ENCODE results near the gene CTDSPL. TPM values are rescaled to one million over a fixed set of nuclear protein-coding genes. Genes with fewer than 3 reads are reported as not detected.
A peak's percentile ranks its signal among the peaks of the same experiment; 100 is the strongest.

Gene CTDSPL
- total and polyA plus RNA-seq, 2 of the 13 experiments (the other 11 are each of a cell fraction or from before 2014, with no cell fraction given) = 26.1 to 142 TPM

DNA sequence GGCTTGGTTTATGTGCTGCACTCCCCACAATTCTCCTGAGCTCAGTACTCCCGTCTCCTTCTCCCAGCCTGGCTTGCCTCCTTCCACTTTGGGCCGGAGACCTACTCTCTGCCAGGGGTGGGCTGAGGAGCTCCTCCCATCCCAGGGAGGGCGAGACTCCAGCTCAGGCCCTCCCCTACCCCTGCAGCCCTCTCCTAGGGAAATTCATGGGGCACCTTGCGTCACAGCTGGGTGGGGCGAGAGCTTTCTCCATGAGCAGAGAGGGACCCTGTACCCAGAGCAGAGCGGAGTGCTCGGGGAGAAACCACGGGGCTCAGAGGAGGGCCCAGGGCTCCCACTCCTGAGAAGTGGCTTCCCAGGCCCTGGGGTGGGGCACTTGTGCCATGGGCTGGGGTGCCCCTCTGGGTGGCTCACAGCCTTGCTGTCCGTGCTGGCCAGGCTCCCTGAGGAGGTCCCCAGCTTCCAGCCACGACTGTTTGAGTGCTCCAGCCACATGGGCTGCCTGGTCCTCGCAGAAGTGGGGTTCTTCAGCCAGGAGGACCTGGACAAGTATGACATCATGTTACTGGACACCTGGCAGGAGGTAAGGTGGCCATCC, 142.2 kb downstream of the CTDSPL start (continued):
- TF ChIP-seq, protein P1, sequence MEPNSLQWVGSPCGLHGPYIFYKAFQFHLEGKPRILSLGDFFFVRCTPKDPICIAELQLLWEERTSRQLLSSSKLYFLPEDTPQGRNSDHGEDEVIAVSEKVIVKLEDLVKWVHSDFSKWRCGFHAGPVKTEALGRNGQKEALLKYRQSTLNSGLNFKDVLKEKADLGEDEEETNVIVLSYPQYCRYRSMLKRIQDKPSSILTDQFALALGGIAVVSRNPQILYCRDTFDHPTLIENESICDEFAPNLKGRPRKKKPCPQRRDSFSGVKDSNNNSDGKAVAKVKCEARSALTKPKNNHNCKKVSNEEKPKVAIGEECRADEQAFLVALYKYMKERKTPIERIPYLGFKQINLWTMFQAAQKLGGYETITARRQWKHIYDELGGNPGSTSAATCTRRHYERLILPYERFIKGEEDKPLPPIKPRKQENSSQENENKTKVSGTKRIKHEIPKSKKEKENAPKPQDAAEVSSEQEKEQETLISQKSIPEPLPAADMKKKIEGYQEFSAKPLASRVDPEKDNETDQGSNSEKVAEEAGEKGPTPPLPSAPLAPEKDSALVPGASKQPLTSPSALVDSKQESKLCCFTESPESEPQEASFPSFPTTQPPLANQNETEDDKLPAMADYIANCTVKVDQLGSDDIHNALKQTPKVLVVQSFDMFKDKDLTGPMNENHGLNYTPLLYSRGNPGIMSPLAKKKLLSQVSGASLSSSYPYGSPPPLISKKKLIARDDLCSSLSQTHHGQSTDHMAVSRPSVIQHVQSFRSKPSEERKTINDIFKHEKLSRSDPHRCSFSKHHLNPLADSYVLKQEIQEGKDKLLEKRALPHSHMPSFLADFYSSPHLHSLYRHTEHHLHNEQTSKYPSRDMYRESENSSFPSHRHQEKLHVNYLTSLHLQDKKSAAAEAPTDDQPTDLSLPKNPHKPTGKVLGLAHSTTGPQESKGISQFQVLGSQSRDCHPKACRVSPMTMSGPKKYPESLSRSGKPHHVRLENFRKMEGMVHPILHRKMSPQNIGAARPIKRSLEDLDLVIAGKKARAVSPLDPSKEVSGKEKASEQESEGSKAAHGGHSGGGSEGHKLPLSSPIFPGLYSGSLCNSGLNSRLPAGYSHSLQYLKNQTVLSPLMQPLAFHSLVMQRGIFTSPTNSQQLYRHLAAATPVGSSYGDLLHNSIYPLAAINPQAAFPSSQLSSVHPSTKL (CRISPR knock-in tag; IDR thresholded peaks at IDR 0.05) = 0 out of 2 replicates have a peak, but pooled peaks have one; percentile 3
- TF ChIP-seq ZNF572 (CRISPR knock-in tag; IDR thresholded peaks at IDR 0.05) (peak; percentile 13; the same call in 1 of the 2 replicates), HNRNPL (IDR thresholded peaks at IDR 0.05; ENCODE audit: low read depth, low read length) (peak; percentile 65; the same call in 1 of the 2 replicates)

DNA sequence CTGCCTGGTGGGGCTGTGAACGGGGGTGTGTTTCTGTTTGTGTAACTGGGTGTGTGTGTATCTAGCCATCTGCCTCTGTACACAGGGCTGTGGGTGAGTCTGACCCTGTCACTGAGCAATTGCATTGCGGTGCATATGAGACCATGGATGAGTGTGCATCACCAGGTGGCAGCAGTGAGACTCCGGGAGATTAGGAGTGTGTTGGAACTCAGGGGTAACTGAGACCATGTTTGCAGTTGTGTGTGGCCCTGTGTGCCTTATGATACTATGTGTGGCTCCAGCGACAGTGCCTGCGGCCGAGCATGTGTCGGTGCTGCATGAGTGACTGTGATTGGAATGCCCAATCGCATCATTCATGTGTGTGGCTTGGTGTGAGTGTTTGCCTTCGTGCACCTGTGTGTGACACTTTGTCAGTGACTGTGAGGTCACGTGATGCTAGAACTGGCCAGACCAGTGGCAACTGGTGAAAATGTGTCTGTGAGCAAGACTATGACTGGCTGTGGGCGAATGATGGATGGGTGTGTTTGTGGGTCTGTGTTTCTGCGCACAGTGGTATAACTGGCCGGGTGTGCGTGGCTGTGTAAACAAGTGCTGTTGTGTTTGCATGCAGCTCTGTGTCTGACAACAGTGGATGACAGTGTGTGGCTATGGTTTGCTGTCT, 142.9 kb downstream of the CTDSPL start:
- DNase-seq (ENCODE audit: low spot score) = peak; percentile 88
- BruUV-seq (replicated peaks) = TSS peak; percentile 59
- no peaks in the 10 kb centered on the region for H3K9me3 ChIP-seq (ENCODE audit: low read length)
- no peaks in the 10 kb centered on the region; a peak in 2 of 5 replicates for H3K36me3 ChIP-seq (replicated peaks in 1 of 2; ENCODE audit: control insufficient read depth in 1 of 2, insufficient read depth in 2 of 2, low read length in 2 of 2)
- peaks cover 63% of the 10 kb centered on the region for H3K4me1 ChIP-seq (ENCODE audit: insufficient read depth, low read length)
- H3K27ac ChIP-seq (ENCODE audit: extremely low read length, insufficient read depth, low read length) = peak overlapping the region; percentile 76
- no peak overlapping the region for H2AFZ ChIP-seq (ENCODE audit: low read length)
- CTCF ChIA-PET (ENCODE audit: low intra/inter-chr PET ratio, low total read pairs) = interaction anchor here (0.7 to 2.1 kb wide), 4 partner anchors 30 to 276 kb away, joined by 3 to 21 read pairs (median 4); no protein-coding TSS in a partner anchor
- H3K9ac ChIP-seq (ENCODE audit: insufficient read depth, low read depth, low read length) = peak overlapping the region; percentile 72
- peak; percentile 96 for FAIRE-seq
- H3K4me2 ChIP-seq (ENCODE audit: low read depth, low read length) = peak overlapping the region; percentile 97
- no peaks in the 10 kb centered on the region for H4K20me1 ChIP-seq (ENCODE audit: insufficient read depth, low read length)
- H3K79me2 ChIP-seq (ENCODE audit: insufficient read depth, low read length) = no peaks in the 10 kb centered on the region
- intact Hi-C loops (cut with micrococcal nuclease; ENCODE audit: unreplicated experiment) (loop anchor here (1.0 to 2.0 kb wide), 3 partner anchors 132 to 278 kb away; partner anchors contain the start of genes ACAA1 and SLC22A14), in situ Hi-C loops (cut with HindIII; ENCODE audit: extremely low pct_ligation_motif_present, low pct_unique_long_range_greater_than_20kb) (loop anchor here (5.0 kb wide), 1 partner anchor 147 kb away; no protein-coding TSS in a partner anchor)
- peaks cover 0 to 10% of the 10 kb centered on the region in 2 experiments; a peak in 2 of 5 replicates for H3K27me3 ChIP-seq (ENCODE audit: control insufficient read depth in 1 of 2, insufficient read depth in 2 of 2, low read length in 2 of 2)
- POLR2A ChIA-PET = interaction anchor here (0.7 to 1.7 kb wide), 9 partner anchors 8 to 133 kb away, joined by 3 to 6 read pairs (median 4); partner anchors contain the start of gene ACAA1
- 0% methylated on average over 13 of the region's 14 CpGs for WGBS (ENCODE audit: low lambda C conversion rate)
- H3K4me3 ChIP-seq (replicated peaks in 1 of 3; ENCODE audit: insufficient read depth in 1 of 3, low read depth in 2 of 3, low read length in 3 of 3) = peak overlapping the region; percentile 43 to 77 (median 59)
- peak; percentile 84 for ATAC-seq
- TF ChIP-seq KDM5B (CRISPR knock-in tag; IDR thresholded peaks at IDR 0.05; ENCODE audit: borderline replicate concordance) (peak; percentile 51; the same call in 1 of the 2 replicates), SMARCE1 (IDR thresholded peaks at IDR 0.05; ENCODE audit: borderline replicate concordance) (no peak), ERF (CRISPR knock-in tag; IDR thresholded peaks at IDR 0.05) (no peak), ZBTB7B (CRISPR knock-in tag; IDR thresholded peaks at IDR 0.05) (0 out of 2 replicates have a peak, but pooled peaks have one; percentile 15), SOX6 (IDR thresholded peaks at IDR 0.05) (no peak), SOX6 (CRISPR knock-in tag; IDR thresholded peaks at IDR 0.05) (peak; percentile 43), MEIS1 (CRISPR knock-in tag; IDR thresholded peaks at IDR 0.05; ENCODE audit: borderline replicate concordance) (peak; percentile 73; the same call in 1 of the 2 replicates), ZIK1 (CRISPR knock-in tag; IDR thresholded peaks at IDR 0.05; ENCODE audit: borderline replicate concordance, low read depth) (no peak), SP4 (CRISPR knock-in tag; IDR thresholded peaks at IDR 0.05) (peak; percentile 13; the same call in 1 of the 2 replicates)
- TF ChIP-seq, protein P2, sequence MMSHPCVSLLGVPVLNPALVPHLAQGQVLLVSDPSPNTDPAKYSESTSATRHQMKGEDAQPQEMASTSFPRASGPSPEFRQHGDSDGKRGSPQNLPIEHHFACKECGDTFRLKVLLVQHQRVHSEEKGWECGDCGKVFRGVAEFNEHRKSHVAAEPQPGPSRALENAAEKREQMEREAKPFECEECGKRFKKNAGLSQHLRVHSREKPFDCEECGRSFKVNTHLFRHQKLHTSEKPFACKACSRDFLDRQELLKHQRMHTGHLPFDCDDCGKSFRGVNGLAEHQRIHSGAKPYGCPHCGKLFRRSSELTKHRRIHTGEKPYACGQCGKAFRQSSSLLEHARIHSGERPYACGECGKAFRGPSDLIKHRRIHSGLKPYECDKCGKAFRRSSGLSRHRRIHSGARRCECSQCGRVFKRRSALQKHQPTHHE (CRISPR knock-in tag; IDR thresholded peaks at IDR 0.05; ENCODE audit: borderline replicate concordance) = no peak
- TF ChIP-seq, protein P3, sequence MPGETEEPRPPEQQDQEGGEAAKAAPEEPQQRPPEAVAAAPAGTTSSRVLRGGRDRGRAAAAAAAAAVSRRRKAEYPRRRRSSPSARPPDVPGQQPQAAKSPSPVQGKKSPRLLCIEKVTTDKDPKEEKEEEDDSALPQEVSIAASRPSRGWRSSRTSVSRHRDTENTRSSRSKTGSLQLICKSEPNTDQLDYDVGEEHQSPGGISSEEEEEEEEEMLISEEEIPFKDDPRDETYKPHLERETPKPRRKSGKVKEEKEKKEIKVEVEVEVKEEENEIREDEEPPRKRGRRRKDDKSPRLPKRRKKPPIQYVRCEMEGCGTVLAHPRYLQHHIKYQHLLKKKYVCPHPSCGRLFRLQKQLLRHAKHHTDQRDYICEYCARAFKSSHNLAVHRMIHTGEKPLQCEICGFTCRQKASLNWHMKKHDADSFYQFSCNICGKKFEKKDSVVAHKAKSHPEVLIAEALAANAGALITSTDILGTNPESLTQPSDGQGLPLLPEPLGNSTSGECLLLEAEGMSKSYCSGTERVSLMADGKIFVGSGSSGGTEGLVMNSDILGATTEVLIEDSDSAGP (CRISPR knock-in tag; IDR thresholded peaks at IDR 0.05; ENCODE audit: borderline replicate concordance) = peak; percentile 80

Data from HepG2 (cell line).